Lower leg skin (tissue), 4 donors: ENCODE data around the gene FRMD8. TPM values are rescaled to one million over a fixed set of nuclear protein-coding genes. Genes with fewer than 3 reads are reported as not detected.

Experiments
- DNase-seq, 2 donors: peaks; one replicate each; pipeline ENCODE4 v3.0.0-alpha.2; 2019; ENCODE audit warnings: low spot score in 2 of 2
- H3K4me3 ChIP-seq: fragments of 200-600 bp; sonication (generic); 2 replicates; pipeline ENCODE4 v1.5.1; 2017; ENCODE audit warnings: mild to moderate bottlenecking, low read depth; ENCODE audit not compliant: poor library complexity, severe bottlenecking
- CTCF ChIP-seq, 3 donors: fragments of 450-650 bp; IDR thresholded peaks; one replicate each; pipeline ENCODE4 v1.5.1; 2016; ENCODE audit warnings: antibody characterized with exemption in 3 of 3, mild to moderate bottlenecking in 3 of 3, moderate library complexity in 2 of 3
- POLR2A ChIP-seq, 2 donors: fragments of 450-650 bp; IDR thresholded peaks; one replicate each; pipeline ENCODE4 v1.6.1; 2016 to 2017; ENCODE audit warnings: antibody characterized with exemption in 2 of 2, mild to moderate bottlenecking in 1 of 2, moderate library complexity in 1 of 2
- WGBS, 2 donors: methylation state at CpG; one replicate each; pipeline ENCODE4 v1.1.5; 2018; 5-methylcytosine and 5-hydroxymethylcytosine counted together
- intact Hi-C: fragments of 100-400 bp; cut with DNase I; formaldehyde crosslinking; loops from one replicate; pipeline ENCODE4 v1.15.0; 2023; ENCODE audit warnings: low total_unique reads
- total RNA-seq, 4 donors: library from RNA; depleted of rRNA; stranded (reverse); fragments of >200 nt; gene quantifications; one replicate each; pipeline ENCODE4 v1.1.0, GENCODE V29; 2016

Gene FRMD8
- 100 to 1,000 TPM in 2 of 4 donors, 10 to 100 TPM in 2; 81.8 to 135 (median 112) TPM for total RNA-seq

GRCh38 chr11:65386307-65387140 lies at the start of gene FRMD8:
TSS of gene FRMD8 (plus strand) at chr11:65386637. CDS start at chr11:65387037, 400 bp downstream.
- 1% methylated on average over 50 to 54 of the region's 76 CpGs for WGBS, 2 donors
- H3K4me3 ChIP-seq: peak within 1 kb of the TSS; percentile 61
- TF ChIP-seq POLR2A (IDR thresholded peaks at IDR 0.05): peak in 1 of 2 donors; percentile 0
- no peak for TF ChIP-seq CTCF (IDR thresholded peaks at IDR 0.05)
- intact Hi-C loops: no loop called here
- peak; percentile 90 to 98 for DNase-seq

GRCh38 chr11:65338676-65339075 lies 47.8 kb upstream of the FRMD8 start:
- WGBS, 2 donors: 87 to 92% methylated on average over 7 of the region's 7 CpGs
- no peak for TF ChIP-seq POLR2A (IDR thresholded peaks at IDR 0.05)
- TF ChIP-seq CTCF (IDR thresholded peaks at IDR 0.05): no peak
- intact Hi-C loops: no loop called here
- no peak overlapping the region for H3K4me3 ChIP-seq
- no peak for DNase-seq

- DNase-seq: no peak
- intact Hi-C loops: no loop called here
- 85 to 91% methylated on average over 11 of the region's 11 CpGs for WGBS, 2 donors
- no peak overlapping the region for H3K4me3 ChIP-seq
- TF ChIP-seq CTCF (IDR thresholded peaks at IDR 0.05): no peak
- no peak for TF ChIP-seq POLR2A (IDR thresholded peaks at IDR 0.05)
Measured at GRCh38 chr11:65340226-65340625, 46.2 kb upstream of the FRMD8 start.

- H3K4me3 ChIP-seq: no peak overlapping the region
- 81 to 89% methylated on average over 3 of the region's 3 CpGs for WGBS, 2 donors
- intact Hi-C loops: no loop called here
- no peak for DNase-seq
- TF ChIP-seq CTCF (IDR thresholded peaks at IDR 0.05) (no peak), POLR2A (IDR thresholded peaks at IDR 0.05) (no peak)
Measured at GRCh38 chr11:65341856-65342255, 44.6 kb upstream of the FRMD8 start.

- TF ChIP-seq CTCF (IDR thresholded peaks at IDR 0.05): no peak
- TF ChIP-seq POLR2A (IDR thresholded peaks at IDR 0.05): no peak
- H3K4me3 ChIP-seq: no peak overlapping the region
- DNase-seq: no peak
- intact Hi-C loops: no loop called here
- 90 to 96% methylated on average over 2 of the region's 2 CpGs for WGBS, 2 donors
Measured at GRCh38 chr11:65351511-65351910, 34.9 kb upstream of the FRMD8 start.
